Measurements from ENCODE around the gene TENM3.
A peak's percentile ranks its signal among the peaks of the same experiment; 100 is the strongest.
"Not testable (repeated sequence)": the region's sequence is repeated elsewhere in the genome, so short reads cannot be mapped to it uniquely, and the experiment has no call there.

The TENM3 gene

DNA sequence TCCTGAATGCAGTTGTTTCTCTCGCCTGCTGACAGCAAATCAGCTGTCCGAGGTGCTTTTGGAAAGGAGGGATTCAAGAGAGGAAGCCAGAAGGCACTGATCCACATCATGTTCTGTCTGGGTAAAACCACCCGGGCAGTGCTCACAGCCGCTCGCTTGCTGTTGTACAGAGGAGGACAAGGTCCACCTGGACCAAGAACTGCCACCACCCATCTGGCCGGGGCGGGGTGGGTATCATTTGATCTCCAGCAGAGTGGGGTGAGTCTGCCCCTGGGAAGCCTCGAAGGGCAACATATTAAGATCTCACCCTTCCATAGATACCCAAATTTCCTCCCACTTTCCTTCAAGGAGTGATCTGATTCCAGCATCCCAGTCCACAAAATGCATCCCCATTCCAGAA is 560.9 kb downstream of the TENM3 start:
- no peak for DNase-seq

DNA sequence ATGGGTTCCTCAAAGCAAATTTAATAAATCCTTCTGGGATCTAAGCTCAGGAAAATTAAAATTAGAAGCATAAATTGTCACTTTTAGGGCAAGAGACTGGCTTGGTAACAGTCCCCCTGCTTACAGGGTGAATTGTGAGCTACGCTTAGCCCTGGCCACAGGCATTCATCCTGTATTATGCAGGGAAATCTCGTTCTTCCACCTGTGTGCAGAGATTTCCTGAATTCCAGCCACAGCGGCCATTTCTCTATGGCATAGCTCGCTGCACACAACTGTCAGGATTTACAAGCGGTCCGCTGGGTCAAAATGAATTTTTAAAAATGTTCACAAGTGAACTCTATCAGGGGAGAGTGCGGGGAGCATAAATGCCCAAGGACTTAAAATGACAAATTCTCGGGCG is 562.1 kb downstream of the TENM3 start:
- no peak for DNase-seq

DNA sequence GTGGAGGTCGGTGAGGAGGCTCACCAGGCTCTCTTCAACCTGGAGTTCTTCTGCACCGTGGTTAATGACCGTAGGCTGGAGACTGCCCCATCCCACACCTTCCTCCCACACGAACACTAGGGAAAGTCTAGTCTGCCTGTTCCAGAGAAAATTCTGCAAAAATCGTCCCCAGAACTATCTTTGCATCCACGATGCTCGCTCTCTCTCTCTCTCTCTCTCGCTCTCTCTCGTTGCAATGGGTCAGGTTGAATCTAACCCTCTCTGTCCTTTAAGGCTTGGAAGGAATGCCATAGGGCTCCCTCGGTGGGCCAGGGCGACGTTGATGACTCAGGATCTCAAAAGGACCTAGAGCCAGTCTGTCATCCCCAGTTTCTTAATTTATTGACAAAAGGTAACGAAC is 562.5 kb downstream of the TENM3 start:
- no peak for DNase-seq

DNA sequence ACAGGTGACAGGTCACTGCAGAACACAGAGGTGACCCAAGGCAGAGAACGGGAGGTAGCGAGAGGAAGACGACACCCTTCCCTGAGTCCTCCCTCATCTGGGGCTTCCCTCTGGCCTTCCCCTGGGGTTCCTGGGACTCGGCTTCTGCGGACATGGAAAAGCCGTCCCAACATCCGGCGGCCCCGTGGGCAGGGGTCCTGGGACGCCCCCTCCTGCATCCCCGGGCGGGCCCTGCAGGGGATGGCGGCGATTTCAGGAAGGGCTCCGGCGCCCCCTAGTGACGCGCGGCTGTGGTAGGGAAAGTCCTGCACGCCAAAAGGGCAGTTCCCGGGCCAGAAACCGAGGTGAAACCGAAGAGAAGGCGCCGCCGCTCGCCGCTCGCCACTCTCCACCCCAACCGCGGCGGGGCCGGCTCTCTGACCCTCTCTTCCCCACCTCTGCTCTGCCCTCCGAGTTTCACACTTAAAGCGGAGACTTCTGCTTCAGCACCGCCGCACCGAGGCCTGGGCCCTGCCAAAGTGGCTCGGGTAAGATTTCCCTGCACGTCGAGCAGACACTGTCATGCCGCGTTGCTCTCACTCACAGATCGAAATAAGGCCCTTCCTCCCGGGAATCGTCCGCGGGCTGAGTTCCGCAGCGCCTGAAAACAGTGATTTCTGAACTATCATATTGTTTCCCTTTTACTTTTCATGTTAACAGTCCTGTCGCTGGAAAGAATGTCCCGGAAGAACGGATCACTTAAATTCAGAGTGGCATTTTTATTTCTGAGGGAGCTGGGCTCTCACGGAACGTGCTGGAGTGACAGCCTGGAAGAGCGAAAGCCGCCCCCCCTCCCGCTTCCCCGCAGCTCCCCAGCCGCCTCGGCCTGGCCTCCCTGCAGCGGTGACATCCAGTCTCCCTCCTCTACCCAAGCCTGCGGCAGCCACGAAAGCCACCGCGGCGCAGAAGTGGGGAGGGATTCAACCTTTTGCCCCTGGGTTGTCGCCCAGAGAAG is 563.4 kb downstream of the TENM3 start:
- peak; percentile 20 for DNase-seq

DNA sequence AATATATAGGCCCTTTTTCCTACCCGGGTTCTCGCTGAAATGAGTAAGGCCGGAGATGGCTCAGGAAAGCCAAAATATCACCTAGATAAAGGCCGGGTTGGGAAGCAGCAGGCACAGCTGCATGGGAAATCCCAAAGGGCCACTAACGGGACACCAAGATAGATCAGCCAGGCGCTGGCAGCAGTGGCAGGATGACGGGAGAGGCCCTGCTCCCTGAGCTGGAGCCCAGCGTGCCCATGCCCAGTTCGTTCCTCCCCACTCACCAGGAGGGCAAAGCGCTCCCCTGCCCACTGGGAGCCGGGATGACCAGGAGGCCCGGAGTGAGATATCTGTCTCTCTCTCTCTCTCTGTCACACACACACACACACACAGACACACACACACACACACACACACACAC is 564.1 kb downstream of the TENM3 start:
- no peak for DNase-seq

DNA sequence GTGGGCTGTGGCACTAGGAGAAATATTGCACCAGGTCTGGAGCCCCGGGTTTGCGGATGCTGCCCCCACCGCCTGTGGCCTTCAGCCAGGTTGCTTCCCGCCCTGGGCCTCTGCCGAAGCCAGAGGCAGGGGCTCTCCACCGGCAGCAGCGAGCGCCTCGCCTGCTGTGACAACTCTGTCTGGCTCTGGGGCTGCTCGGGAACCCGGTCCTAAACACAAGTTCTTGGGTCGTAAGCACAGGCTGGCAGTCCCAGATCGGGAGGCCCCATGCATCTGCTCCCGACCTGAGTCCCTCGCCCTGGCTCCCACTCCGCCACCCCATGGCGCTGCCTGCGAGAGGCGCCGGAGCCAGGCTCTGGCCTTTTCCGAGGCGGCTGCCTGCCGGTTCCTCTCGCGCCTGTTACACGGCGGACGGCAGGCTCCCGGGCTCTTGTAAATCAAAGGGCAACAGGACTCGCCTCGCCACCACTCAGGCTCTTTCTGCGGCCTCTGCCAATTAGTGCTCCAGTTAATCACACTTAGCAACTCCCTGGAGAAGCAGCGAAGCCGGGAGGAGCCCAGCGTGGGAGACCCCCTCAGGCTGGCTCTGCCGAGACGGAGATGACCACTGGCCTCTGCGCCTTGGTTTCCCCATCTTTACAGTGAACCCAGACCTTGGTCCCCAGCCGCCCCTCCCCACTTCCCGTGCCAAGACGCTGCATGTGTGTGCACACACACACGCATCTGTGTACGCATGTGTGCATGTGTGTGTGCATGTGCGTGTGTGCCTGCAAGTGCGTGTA is 564.8 kb downstream of the TENM3 start:
- no peak for DNase-seq

DNA sequence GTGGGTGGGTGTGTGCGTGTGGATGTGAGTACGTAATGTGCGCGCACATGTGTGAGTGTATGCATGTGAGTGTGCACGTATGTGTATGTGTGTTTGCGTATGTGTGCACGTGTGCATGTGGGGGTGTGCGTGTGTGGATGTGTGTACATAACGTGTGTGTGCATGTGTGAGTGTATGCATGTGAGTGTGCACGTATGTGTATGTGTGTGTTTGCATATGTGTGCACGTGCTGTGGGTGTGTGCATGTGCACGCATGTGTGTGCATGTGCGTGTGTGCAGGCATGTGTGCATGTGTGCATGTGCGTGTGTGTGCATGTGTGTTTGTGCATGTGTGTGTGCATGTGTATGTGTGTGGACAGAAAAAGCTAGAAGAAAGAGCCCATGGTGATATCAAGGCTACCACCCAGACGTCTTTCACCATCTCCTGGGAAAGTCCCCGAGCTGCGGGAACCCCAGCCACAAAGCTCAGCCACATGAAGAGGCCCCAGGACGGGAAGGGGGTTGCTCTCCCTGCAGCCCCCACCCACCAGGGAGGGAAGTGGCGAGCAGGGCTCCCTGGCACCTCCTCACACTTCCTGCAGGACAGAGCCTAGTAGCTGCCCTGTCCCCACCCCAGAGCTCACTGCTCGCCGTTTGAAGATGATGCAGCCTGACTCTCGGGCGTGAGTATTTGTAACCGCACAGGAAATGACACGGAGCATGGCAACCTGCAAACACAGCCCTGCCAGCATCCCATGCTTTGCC is 565.6 kb downstream of the TENM3 start:
- DNase-seq, result no peak

DNA sequence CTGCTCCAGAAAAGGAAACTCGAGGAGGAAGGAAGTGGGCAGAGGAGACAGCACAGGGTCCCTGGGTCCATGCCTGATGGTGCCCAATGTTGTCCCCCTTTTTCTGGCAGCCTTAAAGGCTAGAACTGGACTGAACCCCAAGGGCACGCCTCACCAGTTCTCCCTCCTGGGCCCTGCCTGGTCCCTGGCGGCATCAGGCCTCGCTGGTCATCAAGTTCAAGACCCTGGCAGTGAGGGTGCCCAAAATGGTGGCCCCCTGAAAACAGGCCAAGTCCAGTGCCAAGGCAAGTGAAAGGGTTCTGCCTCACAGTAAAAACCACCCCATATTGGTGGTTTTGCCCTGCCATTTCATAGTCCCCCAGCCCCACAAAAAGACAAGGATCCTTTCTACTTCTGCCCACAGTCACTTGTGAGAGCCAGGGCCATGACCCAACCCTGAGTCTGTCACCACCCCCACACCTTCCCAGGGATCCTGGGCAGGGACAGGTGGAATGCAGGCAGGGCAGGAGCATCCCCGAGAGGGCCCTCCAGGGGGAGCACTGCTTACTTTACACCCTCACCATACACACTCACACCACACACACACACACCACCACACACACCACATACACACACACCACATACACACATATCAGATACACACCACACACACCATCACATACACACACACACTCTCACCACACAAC is 566.4 kb downstream of the TENM3 start:
- no peak for DNase-seq

DNA sequence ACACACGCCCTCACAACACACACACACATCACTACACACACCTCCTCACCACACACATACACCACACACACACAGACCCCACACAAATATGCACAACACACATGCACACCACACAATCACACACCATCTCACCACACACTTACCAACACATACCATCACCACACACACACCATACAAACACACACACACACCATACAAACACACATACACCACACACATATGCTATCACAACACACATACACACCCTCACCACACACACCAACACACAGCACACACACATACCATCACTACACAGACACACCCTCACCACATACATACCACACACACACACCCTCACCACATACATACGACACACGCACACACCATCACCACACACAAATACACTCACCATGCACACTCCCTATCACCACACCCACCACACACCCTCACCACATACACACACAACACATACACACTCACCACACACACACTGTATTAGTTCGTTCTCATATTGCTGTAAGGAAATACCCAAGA is 567.0 kb downstream of the TENM3 start:
- no peak for DNase-seq

DNA sequence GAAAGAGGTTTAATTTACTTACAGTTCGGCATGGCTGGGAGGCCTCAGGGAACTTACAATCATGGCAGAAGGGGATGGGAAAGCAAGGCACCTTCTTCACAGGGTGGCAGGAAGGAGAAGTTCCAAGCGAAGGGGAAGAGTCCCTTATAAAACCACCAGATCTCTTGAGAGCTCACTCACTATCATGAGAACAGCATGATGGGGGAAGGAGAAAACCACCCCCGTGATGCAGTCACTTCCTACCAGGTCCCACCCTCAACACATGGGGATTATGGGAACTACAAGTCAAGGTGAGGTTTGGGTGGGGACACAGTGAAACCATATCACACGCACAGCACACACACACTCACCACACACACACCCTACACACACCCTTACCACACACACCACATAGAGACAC is 569.7 kb downstream of the TENM3 start:
- DNase-seq, result no peak

DNA sequence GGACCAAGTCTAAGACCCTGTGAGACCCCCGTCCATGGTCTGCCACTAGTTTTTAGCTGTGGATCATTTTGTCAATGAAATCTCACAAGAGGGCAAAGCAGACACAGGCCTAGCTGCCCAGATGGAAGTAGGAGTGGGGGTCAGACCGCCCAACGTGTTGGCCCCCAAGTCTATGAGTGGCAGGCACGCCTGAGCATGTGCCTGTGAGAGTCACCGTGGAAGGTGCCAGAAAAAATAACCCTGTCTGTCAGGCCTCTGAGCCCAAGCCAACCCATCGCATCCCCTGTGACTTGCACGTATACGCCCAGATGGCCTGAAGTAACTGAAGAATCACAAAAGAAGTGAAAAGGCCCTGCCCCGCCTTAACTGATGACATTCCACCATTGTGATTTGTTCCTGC is 570.9 kb downstream of the TENM3 start:
- DNase-seq, result not testable (repeated sequence)

DNA sequence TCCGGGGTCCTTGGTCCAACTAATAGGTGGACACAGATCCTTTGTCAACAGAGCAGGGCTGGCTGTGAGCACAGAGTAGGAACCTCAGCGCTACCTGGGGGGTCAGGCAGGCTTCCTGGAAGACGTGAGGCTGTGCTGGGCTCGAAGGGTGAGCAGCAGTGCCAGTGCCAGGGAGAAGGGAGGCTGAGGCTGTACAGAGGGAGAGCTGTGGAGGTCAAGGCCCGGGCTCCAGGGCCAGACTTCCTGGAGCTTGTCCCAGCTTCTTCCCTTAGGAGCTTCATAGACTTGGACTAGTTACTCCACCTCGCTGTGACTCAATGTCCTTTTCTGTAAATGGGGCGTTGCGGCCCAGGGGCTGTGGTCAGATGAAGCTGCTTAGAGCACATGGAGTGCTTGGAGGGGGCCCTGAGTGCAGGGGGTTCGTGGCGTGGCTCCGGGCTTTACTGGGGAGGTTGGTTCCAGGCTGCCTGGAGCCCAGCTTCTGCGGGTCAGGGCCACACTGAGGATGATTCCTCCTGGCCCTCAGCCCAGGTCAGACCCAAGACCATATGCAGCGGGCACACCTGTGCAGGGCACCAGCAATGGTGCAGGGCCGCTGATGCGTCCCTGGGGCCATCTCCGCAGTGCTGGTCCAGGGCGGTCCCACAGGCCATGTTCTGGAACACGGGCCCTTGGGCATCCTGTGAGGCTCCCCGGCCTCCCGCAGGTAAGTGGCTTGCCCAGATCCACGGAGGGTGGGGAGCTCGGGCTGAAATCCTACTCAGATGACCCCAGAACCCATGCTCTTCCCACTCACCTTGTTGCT is 575.9 kb downstream of the TENM3 start:
- no peak for DNase-seq

DNA sequence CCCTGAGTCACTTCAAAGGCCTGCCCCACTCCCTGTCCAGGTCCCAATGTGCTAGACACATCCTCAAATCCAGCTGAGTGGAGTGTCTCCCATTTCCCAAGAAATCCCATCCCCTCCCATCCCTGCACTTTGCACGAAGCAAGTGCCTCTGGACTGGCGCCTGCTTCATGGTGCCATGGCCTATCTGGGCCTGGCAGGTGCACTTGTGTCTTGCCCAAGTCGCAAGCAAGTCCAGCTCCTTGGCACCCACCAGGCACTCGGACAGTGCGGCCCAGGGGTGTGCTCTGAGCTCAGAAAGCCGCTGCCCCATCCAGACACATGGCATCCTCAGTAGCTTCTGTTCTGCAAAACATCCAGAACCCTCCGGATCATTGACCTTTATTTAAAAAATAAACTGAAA is 576.5 kb downstream of the TENM3 start:
- no peak for DNase-seq

DNA sequence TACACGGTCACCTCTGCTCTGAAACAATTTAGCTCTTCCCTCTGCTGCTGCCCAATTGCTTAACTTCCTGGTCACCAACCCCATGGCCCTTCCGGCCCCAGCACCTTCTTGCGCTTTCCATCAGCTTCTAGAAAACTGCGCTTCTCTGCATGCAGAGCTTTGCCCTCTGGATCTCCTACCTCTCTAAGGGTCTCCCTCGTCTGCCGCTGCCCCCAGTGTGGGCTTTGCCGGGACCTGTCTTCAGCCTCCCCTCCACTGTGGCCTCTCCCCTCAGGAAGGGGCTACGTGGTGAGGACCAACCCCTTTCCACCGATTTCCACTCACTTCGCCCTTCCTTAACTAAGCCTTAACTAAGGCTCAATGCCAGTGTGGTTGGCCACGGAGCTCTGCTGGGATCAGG is 579.4 kb downstream of the TENM3 start:
- no peak for DNase-seq

DNA sequence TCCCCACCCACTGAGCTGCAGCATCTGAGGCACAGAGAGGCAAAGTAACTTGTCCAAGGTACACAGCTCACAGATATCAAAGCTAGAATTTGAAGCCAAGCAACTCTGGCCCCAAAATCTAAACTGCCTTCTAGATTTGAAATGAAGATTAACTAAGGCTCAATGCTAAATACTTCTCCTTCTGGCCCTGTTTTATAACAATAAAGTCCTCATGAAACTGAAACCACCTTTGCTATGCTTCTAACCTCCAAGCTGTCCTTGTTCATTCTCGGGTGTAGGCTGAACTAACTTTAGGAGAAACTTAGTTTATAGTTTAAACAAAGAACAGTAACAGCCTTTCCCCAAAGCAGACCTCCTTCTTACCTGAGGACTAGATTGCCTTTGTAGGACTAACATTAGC is 580.4 kb downstream of the TENM3 start:
- no peak for DNase-seq

DNA sequence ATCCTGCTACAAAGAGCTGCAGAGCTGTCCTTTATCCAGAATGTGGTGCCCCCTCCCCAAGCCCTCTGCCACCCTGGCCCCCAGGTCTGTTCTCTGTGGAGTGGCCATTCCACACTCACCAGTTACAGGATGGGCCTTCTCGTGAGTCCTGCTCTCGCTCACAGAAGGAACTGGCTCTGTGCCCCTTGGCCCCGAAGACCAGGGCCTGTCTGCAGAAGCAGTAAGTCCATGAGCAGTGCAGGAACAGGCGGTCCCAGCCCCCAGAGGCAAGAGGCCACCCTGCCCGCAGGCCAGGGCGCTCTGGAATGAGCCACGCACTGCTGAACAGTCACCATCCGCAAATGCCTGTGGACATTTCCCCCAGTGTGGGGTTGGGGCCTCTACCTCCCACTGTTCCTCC is 581.8 kb downstream of the TENM3 start:
- no peak for DNase-seq

DNA sequence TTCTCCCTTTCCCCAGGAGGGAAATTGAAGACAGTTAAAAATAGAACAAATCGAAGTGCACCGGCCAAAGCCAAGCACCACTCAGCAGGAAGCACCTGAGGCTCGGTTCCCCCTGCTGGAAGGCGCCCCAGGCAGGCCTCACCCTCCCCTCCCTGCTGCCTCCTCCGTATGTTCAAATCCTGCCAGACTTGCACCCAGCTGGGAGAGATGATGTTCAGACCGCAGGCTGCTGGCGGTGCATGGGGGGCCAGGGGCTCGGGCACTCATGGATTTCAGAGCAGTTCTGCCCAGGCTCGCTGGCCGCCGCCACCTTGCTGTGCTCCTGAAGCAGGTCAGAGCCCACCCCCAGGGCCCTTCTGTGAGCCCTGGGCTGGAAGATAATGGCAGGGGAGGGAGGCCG is 582.6 kb downstream of the TENM3 start:
- no peak for DNase-seq

DNA sequence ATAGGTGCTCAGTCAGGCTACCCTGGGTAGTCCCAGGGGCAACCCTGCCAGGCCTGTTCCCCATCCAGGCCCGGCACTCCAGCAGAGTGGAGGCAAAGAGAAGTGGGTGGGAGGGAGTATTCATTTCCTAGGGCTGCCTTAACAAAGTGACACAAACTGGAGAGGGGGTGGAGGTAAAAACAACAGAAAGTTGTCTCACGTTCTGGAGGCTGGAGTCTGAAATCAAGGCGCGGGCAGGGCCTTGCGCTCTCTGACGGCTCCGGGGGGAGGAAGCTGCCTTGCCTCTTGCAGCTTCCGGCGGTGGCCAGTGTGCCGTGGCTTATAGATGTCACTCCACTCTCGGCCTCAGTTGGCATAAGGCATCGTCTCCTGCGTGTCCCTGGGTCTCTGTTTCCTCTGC is 583.2 kb downstream of the TENM3 start:
- no peak for DNase-seq

DNA sequence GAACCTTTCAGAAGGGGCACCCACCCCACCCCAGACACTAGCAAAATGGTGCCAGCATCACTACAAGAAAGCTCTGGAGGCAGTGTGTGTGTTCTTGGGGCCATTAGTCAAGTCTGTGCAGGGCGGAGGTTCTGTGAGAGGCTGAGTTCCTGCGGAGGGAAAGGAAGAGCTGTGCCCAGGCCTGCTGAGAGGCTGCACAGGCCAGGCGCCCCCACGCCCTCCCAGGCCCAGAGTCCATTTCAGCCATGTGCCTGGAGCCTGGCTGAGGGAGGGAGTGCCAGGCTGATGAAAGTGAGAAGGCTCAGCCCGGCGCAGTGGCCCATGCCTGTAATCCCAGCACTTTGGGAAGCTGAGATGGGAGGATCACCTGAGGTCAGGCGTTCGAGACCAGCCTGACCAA is 584.0 kb downstream of the TENM3 start:
- no peak for DNase-seq

DNA sequence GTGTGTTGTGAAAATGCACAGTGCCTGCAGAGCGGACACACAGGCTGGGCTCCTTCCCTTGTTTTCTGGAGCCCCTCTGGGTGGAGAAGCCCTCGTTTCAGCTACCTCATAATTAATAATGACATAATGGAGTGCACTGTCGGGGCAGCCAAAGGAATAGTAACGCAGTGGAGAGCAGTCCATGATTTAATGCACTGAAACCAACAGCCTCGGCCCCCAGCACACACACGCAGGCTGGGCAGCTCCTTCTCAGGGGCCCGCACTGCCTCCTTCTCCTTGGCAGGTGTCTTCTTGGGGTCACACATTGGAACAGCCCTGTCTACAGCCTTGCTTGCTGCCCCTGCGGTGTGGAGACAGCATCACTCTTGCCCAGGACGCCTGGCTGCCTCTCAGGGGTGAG is 584.8 kb downstream of the TENM3 start:
- DNase-seq, result no peak

DNA sequence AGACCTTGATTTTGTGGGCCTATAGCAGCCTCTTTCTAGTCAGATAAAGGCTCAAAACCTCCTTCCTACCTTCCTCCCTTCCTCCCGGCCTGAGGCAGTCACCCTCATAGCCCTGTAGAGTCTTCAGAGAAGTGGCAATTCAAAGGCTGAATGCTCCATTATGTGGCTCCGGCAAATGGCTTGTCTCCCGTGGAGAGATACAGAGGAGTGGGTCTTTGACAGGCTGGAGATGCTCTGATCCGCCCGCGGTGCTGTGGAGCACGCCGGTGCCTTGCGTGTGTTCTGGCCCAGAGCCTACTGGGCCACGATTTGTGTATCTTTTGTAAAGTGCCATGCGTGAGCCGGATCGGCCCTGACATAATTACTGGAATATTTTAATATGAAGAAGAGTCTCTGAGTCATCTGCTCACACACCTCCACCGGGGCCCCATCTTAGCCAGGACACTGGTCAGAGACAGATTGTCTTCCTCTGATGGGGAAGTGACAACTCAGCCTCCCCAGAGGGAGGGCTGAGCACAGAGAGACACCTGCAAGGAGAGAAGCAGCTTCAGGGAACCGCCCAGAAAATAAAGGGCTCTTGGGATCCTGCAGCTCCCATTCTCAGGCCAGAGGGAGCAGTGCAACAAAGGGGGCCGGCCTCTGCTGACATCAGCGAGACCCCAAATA is 585.3 kb downstream of the TENM3 start:
- no peak for DNase-seq

All from effector CD4-positive, alpha-beta T cell (primary cell).